Trophoblast cell (in vitro differentiated cells and primary cell): ENCODE measurements around the gene MALAT1.

Experiments
- DNase-seq, 2 donors: peaks; one replicate each; pipeline ENCODE4 v3.0.0-alpha.2; 2016
- H2AFZ ChIP-seq: 2 replicates; pipeline ENCODE4 v1.6.1; 2013; ENCODE audit warnings: low read length, moderate library complexity, mild to moderate bottlenecking; ENCODE audit not compliant: insufficient read depth, poor library complexity
- H2AK5ac ChIP-seq: 2 replicates; pipeline ENCODE4 v1.6.1; 2013; ENCODE audit warnings: mild to moderate bottlenecking, low read length
- H2BK120ac ChIP-seq: 2 replicates; pipeline ENCODE4 v1.6.1; 2013; ENCODE audit warnings: low read length, mild to moderate bottlenecking, moderate library complexity; ENCODE audit not compliant: insufficient read depth, poor library complexity
- H2BK12ac ChIP-seq: 2 replicates; pipeline ENCODE4 v1.6.1; 2013; ENCODE audit warnings: mild to moderate bottlenecking, low read length, moderate library complexity
- H2BK5ac ChIP-seq: 2 replicates; pipeline ENCODE4 v1.6.1; 2013; ENCODE audit warnings: low read length, low read depth, moderate library complexity, mild to moderate bottlenecking; ENCODE audit not compliant: poor library complexity
- H3K14ac ChIP-seq: 2 replicates; pipeline ENCODE4 v1.6.1; 2013; ENCODE audit warnings: mild to moderate bottlenecking, low read length
- H3K18ac ChIP-seq: 2 replicates; pipeline ENCODE4 v1.6.1; 2013; ENCODE audit warnings: mild to moderate bottlenecking, low read length
- H3K23ac ChIP-seq: 2 replicates; pipeline ENCODE4 v1.6.1; 2013; ENCODE audit warnings: low read length
- H3K27ac ChIP-seq: 2 replicates; pipeline ENCODE4 v1.5.1; 2013; ENCODE audit warnings: low read depth, mild to moderate bottlenecking, inconsistent platforms, low read length, moderate library complexity
- H3K27me3 ChIP-seq: 2 replicates; pipeline ENCODE4 v1.6.1; 2013; ENCODE audit warnings: inconsistent platforms, mild to moderate bottlenecking, low read length, moderate library complexity; ENCODE audit not compliant: insufficient read depth
- H3K36me3 ChIP-seq, 2 experiments: 1 replicate in 1 of 2; 2 replicates in 1 of 2; pipeline ENCODE4 v1.6.1; 2013; ENCODE audit warnings: low read length in 2 of 2, mild to moderate bottlenecking in 2 of 2, moderate library complexity in 1 of 2; ENCODE audit not compliant: insufficient read depth in 2 of 2, control insufficient read depth in 1 of 2
- H3K4ac ChIP-seq: 2 replicates; pipeline ENCODE4 v1.6.1; 2013; ENCODE audit warnings: low read depth, mild to moderate bottlenecking, low read length, moderate library complexity
- H3K4me1 ChIP-seq, 2 experiments: 1 replicate in 1 of 2; 2 replicates in 1 of 2; pipeline ENCODE4 v1.6.1; 2013; ENCODE audit warnings: low read length in 2 of 2, mild to moderate bottlenecking in 2 of 2, moderate library complexity in 1 of 2; ENCODE audit not compliant: insufficient read depth in 2 of 2, control insufficient read depth in 1 of 2
- H3K4me2 ChIP-seq: 2 replicates; pipeline ENCODE4 v1.6.1; 2013; ENCODE audit warnings: inconsistent platforms, mild to moderate bottlenecking, low read length, moderate library complexity
- H3K4me3 ChIP-seq: 2 replicates; pipeline ENCODE4 v1.5.1; 2013; ENCODE audit warnings: mild to moderate bottlenecking, low read depth, low read length, inconsistent platforms
- H3K79me1 ChIP-seq: one replicate; pipeline ENCODE4 v1.6.1; 2013; ENCODE audit warnings: low read length
- H3K79me2 ChIP-seq: 2 replicates; pipeline ENCODE4 v1.6.1; 2013; ENCODE audit warnings: low read length, mild to moderate bottlenecking; ENCODE audit not compliant: control insufficient read depth, insufficient read depth, poor library complexity
- H3K9ac ChIP-seq: 2 replicates; pipeline ENCODE4 v1.6.1; 2013; ENCODE audit warnings: mild to moderate bottlenecking, low read length
- H3K9me3 ChIP-seq: 2 replicates; pipeline ENCODE4 v1.6.1; 2013; ENCODE audit warnings: low read depth, mild to moderate bottlenecking, control low read depth, inconsistent platforms, low read length; ENCODE audit not compliant: insufficient read depth
- H4K12ac ChIP-seq: 2 replicates; pipeline ENCODE4 v1.6.1; 2013; ENCODE audit warnings: low read depth, mild to moderate bottlenecking, low read length, moderate library complexity
- H4K8ac ChIP-seq: 2 replicates; pipeline ENCODE4 v1.6.1; 2013; ENCODE audit warnings: low read depth, mild to moderate bottlenecking, low read length, moderate library complexity
- H4K91ac ChIP-seq: one replicate; pipeline ENCODE4 v1.6.1; 2013; ENCODE audit warnings: low read depth, mild to moderate bottlenecking, low read length, moderate library complexity
- WGBS: extraction: QIAGEN DNeasy Blood & Tissue Kit; methylation state at CpG from one replicate; pipeline ENCODE4 v1.1.7; 2013; ENCODE audit warnings: missing lambda C conversion rate; ENCODE audit not compliant: insufficient read length, insufficient coverage; ENCODE audit errors: extremely low coverage; 5-methylcytosine and 5-hydroxymethylcytosine counted together

MALAT1 gene

DNA sequence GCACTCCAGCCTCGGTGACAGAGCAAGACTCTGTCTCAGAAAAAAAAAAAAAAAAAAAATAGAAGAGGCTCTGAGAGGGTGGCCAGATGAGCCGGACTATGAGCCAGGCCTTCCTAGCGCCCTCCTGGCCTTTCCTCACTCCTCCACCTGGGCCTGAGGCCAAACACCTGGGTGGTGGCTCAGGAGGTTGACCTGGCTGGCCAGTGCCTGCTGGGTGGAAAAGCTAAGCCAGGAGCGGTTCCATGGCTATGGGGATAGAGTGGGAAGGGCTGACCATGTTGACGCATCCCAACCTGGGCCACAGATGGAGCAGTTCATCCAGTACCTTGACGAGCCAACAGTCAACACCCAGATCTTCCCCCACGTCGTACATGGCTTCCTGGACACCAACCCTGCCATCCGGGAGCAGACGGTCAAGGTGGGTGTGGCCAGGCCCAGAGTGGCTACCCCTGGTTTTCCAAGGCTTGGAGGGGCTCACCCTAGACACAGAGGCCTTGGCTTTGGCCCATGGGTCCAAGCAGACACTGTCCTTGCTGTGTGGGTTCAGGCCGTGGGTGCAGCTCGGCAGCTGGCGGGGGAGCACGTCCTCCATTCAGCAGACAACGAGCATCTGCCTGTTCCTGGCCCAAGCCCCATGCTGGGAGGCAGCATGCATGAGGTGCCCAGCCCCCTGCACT, 33.7 kb downstream of the MALAT1 start:
- Histone ChIP-seq H3K23ac (no peak overlapping the region), H4K8ac (no peak overlapping the region), H3K4me1 (no peaks in the 10 kb centered on the region), H3K79me1 (no peaks in the 10 kb centered on the region), H3K18ac (no peak overlapping the region), H3K14ac (no peak overlapping the region), H4K91ac (no peak overlapping the region), H3K4ac (no peak overlapping the region), H3K27ac (no peak overlapping the region), H3K27me3 (no peaks in the 10 kb centered on the region), H2BK5ac (no peak overlapping the region), H3K9ac (no peak overlapping the region), H2AK5ac (no peak overlapping the region), H3K9me3 (peaks cover 2% of the 10 kb centered on the region), H4K12ac (no peak overlapping the region), H2AFZ (no peak overlapping the region), H3K36me3 (peaks cover 79 to 85% of the 10 kb centered on the region in 2 experiments), H3K79me2 (no peaks in the 10 kb centered on the region), H3K4me2 (no peak overlapping the region), H2BK120ac (no peak overlapping the region), H3K4me3 (no peak overlapping the region), H2BK12ac (no peak overlapping the region)
- no peak for DNase-seq
- WGBS, result no CpG with 5 or more reads among the region's 15 CpGs

- Histone ChIP-seq H4K91ac (no peak overlapping the region), H4K12ac (no peak overlapping the region), H2AFZ (no peak overlapping the region), H3K27ac (no peak overlapping the region), H2BK12ac (no peak overlapping the region), H2BK5ac (no peak overlapping the region), H3K14ac (no peak overlapping the region), H3K79me2 (no peaks in the 10 kb centered on the region), H3K36me3 (peaks cover 75 to 81% of the 10 kb centered on the region in 2 experiments), H3K23ac (no peak overlapping the region), H3K27me3 (peaks cover 4% of the 10 kb centered on the region), H3K4me3 (no peak overlapping the region), H3K79me1 (peaks cover 4% of the 10 kb centered on the region), H4K8ac (no peak overlapping the region), H3K4me2 (no peak overlapping the region), H3K9me3 (peaks cover under 1% of the 10 kb centered on the region), H3K4ac (no peak overlapping the region), H2BK120ac (no peak overlapping the region), H3K9ac (no peak overlapping the region), H3K18ac (no peak overlapping the region), H2AK5ac (no peak overlapping the region), H3K4me1 (peaks cover 7 to 11% of the 10 kb centered on the region in 2 experiments)
- no CpG with 5 or more reads among the region's 9 CpGs for WGBS
- DNase-seq, result no peak
Measured at GRCh38 chr11:65535102-65535501, 36.3 kb downstream of the MALAT1 start.

DNA sequence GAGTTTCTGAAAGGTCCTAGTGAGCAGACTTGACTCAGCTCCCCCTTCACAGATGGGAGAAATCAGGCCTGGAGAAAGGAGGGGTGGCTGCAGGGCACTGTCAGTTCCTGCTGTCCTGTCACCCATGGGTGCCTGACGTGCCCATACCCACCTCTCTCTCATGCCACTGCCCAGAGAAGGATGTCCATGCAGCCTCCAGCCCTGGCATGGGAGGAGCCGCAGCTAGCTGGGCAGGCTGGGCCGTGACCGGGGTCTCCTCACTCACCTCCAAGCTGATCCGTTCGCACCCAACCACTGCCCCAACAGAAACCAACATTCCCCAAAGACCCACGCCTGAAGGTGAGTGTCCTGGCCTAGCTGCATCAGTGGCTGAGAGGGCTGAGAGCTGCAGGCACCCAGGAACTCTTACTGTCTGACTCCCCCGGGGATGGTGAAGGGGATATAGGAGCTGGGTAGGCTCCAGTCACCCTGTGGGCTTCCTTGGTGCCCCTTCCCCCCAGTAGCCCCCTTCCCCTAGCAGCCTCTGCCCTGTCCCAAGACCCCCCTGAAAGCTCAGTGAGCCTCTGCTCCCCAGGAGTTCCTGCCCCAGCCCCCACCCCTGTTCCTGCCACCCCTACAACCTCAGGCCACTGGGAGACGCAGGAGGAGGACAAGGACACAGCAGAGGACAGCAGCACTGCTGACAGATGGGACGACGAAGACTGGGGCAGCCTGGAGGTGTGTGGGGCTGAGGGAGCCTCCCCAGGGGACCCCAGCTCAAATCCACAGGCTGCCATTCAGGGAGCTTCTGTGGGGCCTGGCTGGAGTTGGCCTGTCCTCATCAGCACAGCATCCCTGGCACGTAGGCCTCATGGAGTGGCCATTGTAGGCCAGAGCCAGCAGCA, 37.8 kb downstream of the MALAT1 start:
- WGBS, result no CpG with 5 or more reads among the region's 12 CpGs
- peaks cover 60 to 65% of the 10 kb centered on the region in 2 experiments for H3K36me3 ChIP-seq
- peaks cover 3% of the 10 kb centered on the region for H3K79me2 ChIP-seq
- H2AFZ ChIP-seq, result no peak overlapping the region
- H3K4me3 ChIP-seq, result no peak overlapping the region
- no peak overlapping the region for H3K18ac ChIP-seq
- H3K23ac ChIP-seq, result no peak overlapping the region
- no peak overlapping the region for H3K4me2 ChIP-seq
- no peak overlapping the region for H2BK5ac ChIP-seq
- H3K9ac ChIP-seq, result no peak overlapping the region
- no peak overlapping the region for H3K27ac ChIP-seq
- H4K91ac ChIP-seq, result no peak overlapping the region
- peaks cover 16% of the 10 kb centered on the region for H3K79me1 ChIP-seq
- H2BK120ac ChIP-seq, result no peak overlapping the region
- H3K14ac ChIP-seq, result no peak overlapping the region
- H3K4me1 ChIP-seq, result peaks cover 16 to 25% of the 10 kb centered on the region in 2 experiments
- peaks cover 4% of the 10 kb centered on the region for H3K27me3 ChIP-seq
- no peak overlapping the region for H4K12ac ChIP-seq
- no peak overlapping the region for H2AK5ac ChIP-seq
- no peak overlapping the region for H4K8ac ChIP-seq
- H2BK12ac ChIP-seq, result no peak overlapping the region
- peaks cover 2% of the 10 kb centered on the region for H3K9me3 ChIP-seq
- no peak overlapping the region for H3K4ac ChIP-seq
- DNase-seq, result no peak

DNA sequence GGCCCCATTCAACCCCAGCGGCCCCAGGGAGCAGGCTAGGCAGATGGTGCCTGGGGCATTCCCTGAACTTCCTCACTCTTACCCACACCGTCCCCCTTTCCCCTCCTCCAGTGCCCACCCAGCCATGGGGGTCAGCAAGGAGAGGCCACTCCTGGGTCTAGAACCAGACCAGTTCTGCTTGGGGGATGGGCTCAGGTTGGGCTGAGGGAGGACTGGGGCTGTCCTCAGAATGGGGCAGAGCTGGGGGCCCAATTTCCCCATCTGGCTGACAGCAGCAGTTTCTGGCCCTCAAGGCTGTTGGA, 38.4 kb downstream of the MALAT1 start:
- Histone ChIP-seq H2BK12ac (no peak overlapping the region), H3K23ac (no peak overlapping the region), H3K27me3 (peaks cover 4% of the 10 kb centered on the region), H4K91ac (no peak overlapping the region), H3K27ac (no peak overlapping the region), H3K9me3 (peaks cover 2% of the 10 kb centered on the region), H3K4me2 (no peak overlapping the region), H3K79me2 (peaks cover 3% of the 10 kb centered on the region), H2BK120ac (no peak overlapping the region), H3K4me3 (no peak overlapping the region), H4K12ac (no peak overlapping the region), H2AFZ (no peak overlapping the region), H3K36me3 (peaks cover 57 to 62% of the 10 kb centered on the region in 2 experiments), H3K4ac (no peak overlapping the region), H3K18ac (no peak overlapping the region), H2AK5ac (no peak overlapping the region), H3K79me1 (peaks cover 16% of the 10 kb centered on the region), H3K4me1 (peaks cover 21 to 30% of the 10 kb centered on the region in 2 experiments), H2BK5ac (no peak overlapping the region), H3K9ac (no peak overlapping the region), H4K8ac (no peak overlapping the region), H3K14ac (no peak overlapping the region)
- no CpG with 5 or more reads among the region's 2 CpGs for WGBS
- DNase-seq, result no peak
